NCI-H1105 (cell line): ENCODE data around the gene MAD1L1.
"Not testable (repeated sequence)": the region's sequence is repeated elsewhere in the genome, so short reads cannot be mapped to it uniquely, and the experiment has no call there.

Experiments used
- DNase-seq: peaks from one replicate; lab custom pipeline; 2025; lab: John Stamatoyannopoulos, UW

Gene MAD1L1

DNA sequence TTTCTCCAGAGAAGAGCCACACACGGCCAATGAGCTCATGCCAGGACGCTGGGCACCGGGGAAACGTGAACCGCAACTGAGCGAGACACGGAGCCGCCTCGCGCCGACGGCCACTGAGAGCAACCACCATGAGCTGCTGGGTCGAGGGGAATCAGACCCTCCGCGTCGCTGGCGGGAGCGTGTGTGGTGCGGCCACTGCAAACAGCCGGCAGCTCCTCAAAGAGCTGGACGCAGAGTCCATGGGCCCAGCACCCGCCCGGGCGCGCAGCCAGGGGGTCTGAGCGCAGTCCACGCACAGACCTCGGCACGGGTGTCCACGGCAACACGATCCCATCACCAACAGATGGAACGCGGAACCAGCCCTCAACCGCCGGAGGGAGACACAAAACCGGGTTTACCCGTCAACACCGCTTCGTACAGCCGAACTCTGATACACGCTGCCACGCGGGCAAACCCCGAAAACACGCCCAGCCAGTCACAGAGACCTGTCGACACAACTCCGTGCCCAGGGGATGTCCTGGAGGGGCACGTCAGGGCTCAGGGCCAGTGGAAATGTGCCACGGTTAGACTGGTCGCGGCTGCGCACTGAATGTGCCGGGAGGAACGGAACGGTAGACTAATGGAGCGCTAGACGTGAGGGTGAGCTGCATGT is 415.6 kb downstream of the MAD1L1 start:
- no peak for DNase-seq

DNA sequence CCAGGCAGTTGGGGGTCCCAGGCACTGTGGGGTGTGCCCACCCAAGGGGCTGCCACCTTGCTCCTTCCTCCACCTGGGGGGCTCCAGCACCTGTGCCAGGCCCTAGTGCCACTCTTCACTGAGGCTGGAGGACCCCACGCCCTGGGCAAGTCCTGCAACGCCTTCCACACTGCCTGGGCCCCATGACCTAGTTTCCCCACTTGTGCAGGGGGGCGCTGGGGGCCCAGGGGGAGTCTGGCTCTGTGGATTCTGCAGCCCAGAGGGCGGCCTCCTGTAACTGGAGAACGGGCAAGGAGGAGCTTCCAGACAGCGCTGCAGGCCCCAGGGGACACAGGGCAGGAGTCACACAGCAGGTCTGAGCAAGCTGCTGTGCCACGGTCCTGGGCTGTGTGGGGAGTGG is 416.3 kb downstream of the MAD1L1 start:
- DNase-seq, result not testable (repeated sequence)

DNA sequence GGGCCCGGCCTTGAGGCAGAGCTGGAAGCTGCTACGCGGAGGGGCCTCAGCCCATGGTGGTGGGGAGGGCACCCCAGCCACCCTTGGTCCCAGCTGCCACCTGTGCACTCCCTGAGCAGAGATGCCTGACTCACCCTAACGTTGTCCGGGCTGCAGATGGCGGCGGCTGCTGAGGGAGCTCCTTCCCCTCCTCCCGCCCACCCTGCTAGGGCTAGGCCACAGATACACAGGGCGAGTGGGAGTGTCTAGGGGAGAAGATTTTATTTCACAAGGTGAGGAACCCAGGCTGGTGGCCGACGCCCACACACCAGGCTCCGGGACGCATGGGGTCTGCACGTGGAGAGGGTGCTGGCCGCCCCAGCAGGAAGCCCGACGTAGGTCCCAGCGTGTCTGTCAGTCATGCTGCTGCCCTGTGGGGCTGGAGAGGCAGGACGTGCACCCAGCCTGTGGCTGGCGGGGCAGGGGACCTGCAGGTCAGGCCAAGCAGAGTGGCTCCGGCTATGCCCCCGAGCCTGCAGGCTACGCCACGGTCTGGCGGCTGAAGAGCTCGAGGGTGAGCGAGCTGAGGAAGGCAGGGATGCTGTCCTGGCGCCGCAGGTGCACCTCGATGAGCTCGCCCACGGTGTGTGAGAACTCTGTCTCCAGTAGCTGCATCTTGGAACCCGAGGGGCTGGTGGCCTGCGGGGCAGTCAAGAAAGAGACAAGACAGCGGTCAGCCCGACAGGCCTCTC is 417.0 kb downstream of the MAD1L1 start:
- DNase-seq, result not testable (repeated sequence)

DNA sequence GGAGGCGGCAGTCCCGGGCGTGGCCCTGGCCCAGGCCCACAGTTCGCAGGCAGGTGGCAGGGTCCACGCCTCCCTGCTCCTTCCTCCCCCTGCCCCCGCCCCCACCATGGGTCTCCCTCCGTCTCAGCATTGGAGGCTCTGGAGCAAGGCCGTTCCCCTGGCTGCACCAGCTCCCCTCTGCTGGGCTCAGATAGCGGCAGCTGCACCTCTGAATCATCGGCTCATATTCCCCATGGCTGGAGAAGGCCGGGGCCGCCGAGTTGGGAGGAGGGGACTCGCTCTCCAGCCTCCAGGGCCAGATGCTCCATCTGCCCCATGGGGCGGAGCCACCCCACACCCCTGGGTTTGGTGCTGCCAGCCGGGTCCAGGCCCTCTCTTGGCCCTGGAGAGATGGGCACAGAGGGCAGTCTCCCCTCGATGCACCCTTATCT is 417.7 kb downstream of the MAD1L1 start:
- no peak for DNase-seq

DNA sequence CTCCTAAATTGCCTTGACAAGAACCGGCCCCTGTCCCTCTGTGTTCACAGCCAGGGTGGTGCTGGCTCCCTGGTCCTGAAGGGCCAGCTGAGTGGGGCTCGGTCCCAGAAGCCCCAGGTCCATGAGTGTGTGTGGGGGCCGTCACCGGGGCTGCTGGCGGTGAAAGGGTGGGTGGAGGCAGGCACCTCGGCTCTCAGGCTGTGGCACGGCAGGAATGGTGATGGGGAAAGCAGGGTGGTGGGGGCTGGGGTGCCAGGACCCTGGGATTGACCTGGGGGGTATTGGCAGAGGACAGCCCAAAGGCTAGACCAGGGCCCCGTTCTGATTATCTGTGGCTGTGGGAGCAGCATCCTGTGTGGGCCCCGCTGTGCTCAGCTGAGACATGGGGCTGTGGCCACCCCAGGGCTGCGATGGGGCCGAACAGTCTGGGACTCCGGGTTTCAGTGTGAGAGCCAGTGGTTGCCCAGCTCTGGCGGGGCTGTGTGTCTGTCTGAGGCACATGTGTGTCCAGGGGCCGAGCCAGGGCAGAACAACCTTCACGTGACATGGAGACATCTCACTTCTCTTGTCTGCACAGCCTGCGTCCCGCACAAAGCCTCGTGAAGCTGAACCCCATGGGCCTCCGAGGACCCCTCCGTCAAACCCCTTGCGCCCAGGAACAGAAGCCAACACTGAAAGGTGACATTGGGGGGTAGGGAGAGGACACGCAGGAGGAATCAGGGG is 418.5 kb downstream of the MAD1L1 start:
- DNase-seq, result no peak

DNA sequence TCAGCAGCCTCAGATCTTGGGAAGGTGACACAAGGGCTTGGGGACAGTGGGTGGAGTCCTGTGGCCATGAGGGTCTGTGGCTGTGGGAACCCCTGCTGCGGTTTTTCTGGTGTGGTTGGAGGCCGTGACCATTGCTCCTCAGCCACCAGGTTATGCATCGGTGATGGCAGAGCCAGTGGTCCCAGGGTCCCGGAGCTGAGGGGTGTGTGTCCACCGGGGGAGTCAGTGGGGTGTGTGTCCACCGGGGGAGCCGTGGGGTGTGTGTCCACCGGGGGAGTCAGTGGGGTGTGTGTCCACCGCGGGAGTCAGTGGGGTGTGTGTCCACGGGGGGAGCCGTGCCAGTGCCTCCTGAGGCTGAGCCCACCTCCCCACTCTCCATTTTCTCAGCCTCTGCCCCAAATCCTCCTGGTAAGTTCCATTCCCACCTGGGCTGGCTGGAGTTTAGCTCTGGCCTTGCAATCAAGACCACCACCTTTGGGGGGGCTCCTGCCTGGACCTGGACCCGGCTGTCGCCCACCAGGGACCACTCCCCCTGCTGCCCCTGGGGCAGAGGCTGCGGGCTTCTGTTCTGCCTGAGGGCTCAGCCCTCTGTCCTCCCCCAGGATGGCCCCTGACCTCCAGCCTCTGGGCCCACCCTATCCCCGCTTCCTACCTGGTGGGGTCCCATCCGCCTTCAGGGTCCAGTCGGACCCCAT is 419.2 kb downstream of the MAD1L1 start:
- no peak for DNase-seq

DNA sequence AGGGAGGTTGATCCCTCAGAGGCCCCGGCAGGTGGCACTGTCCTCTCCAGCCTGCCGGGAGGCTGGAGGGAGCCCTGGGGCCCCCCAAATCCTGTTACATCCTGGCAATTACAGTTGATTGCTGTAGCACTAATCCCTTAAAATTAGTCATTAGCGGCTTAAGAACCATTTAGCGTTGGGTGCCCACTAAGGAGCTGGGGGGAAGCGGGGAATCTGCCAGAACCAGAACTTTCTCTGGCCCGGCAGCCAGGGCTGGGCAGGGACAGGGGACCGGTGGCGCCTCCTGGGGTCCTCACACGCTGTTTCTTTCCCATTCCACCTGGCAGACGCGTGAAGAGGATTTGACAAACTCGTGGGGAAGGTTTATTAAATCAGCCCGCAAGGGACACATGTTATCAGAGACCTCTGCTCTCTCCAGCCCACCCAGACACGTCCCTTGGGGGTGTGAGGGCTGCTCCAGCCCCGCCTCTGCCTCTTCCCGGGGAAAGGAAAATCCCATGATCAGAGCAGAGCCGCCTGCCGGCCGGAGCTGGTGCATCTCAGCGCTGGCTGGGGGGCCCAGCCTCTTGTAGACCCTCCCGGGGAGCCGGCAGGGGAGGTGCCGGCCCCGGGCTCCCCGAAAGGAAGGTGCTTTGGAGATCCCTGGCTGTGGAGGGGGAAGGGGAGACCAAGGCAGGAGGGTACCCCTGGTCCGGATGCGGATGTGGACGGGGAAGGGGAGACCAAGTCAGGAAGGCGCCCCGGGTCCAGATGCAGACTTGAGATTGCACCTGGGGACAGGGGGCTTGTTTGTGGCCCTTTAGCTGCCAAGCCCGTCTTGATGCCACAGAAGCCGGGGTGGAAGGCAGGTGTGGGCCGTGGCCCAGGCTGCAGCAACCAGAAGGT is 420.0 kb downstream of the MAD1L1 start:
- DNase-seq, result no peak

DNA sequence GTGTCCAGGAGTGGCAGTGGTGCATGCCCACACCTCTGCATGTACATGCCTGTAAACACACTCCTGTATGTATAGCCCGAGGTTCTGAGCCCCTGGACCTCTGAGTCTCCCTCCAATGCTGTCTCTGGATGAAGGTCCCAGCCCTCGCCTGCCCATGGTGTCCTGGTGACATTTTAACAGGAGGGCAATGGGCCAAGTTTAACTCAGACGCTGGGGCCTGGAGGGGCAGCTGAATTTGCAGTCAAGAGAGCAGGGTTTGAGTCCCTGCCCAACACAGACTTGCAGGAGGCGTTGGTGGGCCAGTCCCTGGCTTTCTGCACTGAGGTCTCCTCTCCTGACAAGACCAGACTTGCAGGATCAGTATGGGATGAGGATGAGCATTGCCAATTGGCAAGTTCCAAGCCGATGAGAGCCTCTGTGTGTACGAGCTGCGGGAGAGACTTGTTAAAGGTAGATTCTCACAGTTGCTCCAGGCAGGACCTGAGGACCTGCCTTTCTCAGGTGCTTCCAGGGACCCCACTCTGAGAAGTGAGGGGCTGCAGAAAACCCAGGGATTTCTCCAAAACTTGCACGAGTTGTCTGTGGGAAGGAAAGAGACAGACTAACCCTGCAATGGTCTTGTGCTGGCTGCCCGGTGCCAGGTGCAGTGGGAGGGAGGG is 420.8 kb downstream of the MAD1L1 start:
- no peak for DNase-seq

DNA sequence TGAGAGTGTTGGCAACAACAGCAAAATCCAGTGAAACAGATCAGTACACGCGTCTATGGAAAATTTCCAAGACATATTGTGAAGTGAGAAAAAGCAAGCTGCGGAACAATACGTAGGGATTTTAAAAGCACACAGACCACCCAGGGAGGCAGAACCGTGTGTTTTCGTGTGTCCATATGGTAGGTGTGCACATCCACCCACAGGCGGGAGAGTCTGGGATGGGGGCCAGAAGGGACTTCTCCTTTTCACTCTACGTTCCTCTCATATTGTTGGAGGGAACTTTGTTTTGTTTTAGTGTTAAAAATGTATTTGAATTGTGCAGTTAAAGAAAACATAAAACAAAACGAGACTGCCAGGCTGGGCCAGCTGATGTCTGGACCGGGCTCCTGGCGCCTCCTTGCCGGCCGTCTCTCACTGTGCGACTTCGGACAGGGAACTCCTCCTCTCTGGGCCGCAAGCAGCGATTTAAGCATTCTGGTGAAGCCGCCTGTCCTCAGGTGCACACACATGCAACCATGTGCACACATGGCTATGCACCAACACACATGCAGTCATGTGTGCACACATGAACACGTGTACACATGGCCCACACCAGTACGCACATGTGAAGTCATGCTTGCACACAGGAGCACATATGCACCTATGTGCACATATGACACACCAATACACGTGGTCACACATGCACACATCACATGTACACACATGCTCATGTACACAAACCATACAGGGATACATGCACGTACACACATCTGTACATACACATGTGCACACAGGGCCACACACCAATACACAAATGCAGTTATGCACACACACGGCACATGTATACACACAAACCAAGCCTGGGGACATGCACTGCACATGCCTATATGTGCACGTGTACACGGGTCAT is 421.5 kb downstream of the MAD1L1 start:
- no peak for DNase-seq

DNA sequence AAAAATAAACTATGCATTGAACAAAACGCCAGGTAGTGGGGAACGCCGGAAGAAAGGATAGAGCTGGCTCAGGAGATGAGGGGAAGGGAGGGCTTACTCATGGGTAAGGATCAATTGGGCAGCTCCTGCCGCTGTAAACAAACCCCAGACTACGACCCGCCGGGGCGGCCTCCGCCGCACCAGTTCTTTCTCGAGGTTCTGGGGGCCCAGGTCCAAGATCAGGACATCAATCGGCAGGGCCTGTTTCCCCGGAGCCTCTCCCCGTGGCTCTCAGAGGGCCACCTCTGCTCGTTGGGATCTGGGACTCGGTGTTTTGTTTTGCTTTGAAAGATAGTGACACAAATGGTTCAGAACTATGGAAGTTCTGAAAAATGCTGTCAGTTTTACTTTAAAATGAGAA is 422.2 kb downstream of the MAD1L1 start:
- DNase-seq, result no peak

DNA sequence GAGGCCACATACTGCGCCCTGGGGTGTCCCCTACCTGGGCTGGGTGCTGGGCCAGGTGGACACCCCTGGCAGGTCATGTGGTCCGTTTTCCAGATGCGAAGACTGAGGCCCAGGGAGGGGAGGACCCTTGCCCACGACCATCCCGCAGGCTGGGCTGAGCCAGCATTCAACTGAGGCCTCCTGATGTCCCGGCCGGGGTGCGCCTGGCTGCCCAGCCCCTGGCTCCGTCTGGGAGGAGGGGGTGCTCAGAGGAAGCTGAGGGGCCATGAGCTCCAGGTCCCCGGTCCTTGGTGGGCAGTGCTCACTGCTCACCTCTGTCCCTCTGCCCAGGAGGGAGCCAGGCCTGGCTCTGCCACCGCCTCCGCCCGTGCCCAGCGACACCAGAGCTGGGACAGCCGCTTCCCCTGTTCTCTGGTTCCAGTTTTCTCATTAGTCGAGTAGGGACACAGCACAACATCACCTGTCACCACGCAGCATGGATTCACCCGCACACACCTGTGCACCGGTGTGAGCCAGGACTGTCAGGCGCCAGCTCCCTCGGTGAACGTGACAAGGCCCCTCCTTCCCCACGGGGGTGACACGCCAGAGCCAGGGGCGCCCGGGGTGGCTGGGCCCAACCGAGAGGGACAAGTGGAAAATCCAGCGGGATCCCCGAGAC is 423.0 kb downstream of the MAD1L1 start:
- DNase-seq, result no peak

DNA sequence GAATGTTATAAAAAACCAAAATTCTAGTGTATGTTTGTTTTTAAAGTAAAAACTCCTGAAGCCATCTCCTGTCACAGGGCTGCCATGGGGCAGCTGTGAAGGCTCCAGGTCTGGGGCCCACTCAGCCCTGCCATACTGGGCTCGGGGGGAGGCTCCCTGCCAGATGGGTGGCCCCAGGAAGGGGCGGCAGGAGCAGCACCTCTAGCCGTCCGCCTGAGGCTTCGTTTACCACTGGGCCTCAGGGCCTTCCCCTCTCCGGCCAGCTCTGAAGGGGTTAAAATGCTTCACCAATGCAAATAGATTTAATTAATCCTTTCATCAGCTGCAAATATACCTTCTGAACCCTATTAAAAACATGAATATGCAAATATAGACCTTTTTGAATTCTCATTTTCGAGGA is 423.7 kb downstream of the MAD1L1 start:
- DNase-seq, result no peak

DNA sequence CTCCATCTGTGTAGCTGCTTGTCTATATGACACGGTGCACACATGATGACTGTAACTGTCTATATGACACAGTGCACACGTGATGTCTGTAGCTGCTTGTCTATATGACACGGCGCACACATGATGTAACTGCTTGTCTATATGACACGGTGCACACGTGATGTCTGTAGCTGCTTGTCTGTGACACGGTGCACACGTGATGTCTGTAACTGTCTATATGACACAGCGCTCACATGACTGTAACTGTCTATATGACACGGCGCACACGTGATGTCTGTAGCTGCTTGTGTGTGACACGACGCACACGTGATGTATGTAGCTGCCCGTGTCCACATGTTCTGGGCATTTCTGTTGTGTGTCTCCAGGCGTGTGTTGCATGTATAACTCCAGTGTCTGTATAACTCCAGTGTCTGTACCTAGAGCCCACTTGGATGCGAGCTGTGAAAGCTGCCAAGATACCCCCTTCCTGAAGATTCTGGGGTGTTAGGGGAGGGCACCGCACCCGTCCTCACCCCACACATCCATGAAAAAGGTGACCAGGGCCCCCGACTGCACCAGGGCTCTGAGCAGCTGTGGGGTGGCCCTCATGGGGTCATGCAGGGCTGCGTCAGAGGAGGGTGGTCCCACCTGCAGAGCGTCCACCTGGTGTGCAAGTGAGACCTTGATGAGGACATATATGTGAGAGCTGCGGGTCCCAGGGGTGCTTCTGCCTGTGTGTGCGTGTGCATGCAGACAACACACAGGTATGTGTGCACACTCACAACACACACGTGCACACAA is 424.7 kb downstream of the MAD1L1 start:
- no peak for DNase-seq

DNA sequence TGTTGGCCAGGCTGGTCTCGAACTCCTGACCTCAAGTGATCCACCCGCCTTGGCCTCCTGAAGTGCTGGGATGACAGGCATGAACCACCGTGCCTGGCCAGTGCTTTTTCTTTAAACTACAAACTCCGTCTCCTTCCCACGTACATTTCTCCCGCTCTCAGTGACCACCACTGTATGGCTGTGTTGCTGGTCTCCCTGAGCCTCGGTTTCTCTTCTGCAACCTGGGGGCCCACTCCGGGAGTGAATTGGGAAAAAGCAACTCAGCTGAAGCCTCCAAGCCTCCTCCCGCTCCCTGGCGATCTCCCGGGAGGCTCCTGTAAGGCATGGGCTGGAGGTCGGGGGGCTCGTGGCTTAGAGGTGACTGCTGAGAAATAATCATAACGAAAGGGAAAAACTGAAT is 426.4 kb downstream of the MAD1L1 start:
- DNase-seq, result no peak

DNA sequence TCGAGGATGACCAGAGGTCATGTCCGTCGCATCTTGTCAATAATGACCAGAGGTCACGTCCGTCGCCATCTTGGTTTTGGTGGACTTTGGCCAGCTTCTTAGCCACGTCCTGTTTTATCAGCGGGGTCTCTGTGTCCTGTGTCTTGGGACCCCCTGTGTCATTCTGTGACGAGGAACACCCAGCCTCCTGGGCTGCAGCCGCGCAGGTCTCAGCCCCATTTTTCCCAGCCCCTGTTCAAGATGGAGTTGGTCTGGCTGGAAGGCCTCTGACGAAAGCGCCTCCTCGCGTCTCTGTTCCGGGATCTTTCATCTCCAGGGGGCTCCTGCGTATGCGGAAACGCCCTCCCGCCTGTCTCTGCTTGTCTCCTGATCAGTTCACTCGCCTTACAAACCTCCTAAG is 428.4 kb downstream of the MAD1L1 start:
- no peak for DNase-seq

DNA sequence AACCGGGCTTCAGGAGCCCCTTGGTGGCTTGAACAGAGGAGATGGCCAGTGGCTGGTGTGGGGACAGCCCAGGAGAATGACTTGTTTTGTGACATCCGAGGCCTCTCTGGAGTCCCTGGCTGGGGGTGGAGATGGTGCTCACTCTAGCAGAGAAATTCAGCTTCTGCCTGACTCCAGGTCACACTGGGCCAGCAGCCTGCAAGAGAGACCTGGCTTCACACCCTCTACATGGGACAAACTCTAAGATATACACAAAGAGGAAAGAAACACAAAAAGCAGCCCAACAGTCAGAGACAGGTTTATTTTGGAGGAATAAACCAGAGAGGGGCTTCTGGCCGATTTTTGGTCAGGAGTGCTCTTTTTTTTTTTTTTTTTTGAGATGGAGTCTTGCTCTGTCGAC is 429.8 kb downstream of the MAD1L1 start:
- no peak for DNase-seq

DNA sequence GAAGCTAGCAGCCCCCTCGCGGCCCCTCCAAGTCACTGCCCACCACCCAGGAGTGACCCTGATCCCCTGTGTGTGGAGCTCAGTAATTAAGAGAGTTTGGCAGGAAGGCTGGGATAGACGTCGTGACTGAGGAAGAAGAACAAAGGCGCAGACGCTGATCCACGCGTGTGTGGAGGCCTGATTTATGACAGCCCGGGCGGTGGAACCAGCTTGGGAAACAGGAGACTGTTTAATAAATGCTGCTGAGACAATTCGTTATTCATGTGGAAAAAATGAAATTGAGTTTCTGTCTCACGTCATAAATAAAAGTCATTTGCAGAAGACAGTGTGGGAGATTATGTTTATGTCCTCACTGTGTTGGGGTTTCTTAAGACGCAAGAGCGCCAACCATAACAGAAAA is 431.8 kb downstream of the MAD1L1 start:
- no peak for DNase-seq

DNA sequence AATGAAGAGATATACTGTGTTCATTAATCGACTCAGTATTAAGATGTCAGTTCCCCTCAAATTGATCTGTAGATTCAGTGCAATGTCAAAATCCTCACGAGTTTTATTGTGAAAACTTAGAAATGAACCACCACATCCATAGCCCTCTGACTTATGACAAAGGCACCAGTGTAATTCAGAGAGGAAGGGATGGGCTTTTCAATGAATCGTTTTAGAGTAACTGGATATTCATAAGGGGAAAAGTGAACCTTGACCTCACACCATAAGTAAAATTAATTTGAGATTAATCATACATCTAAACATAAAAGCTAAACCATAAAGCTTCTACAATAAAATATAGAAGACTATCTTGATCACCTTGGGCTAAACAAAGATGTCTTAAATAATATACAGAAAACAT is 434.6 kb downstream of the MAD1L1 start:
- no peak for DNase-seq
